HG03521 (cell line): ENCODE measurements around the gene UBE2L6.
A peak's percentile ranks its signal among the peaks of the same experiment; 100 is the strongest.

Experiments
- ATAC-seq: cut with Tn5 transposase; IDR thresholded peaks from one replicate; pipeline ENCODE4 v1.9.1; 2021; ENCODE audit warnings: mild to moderate bottlenecking, moderate library complexity; ENCODE audit not compliant: unreplicated experiment

UBE2L6 gene

DNA sequence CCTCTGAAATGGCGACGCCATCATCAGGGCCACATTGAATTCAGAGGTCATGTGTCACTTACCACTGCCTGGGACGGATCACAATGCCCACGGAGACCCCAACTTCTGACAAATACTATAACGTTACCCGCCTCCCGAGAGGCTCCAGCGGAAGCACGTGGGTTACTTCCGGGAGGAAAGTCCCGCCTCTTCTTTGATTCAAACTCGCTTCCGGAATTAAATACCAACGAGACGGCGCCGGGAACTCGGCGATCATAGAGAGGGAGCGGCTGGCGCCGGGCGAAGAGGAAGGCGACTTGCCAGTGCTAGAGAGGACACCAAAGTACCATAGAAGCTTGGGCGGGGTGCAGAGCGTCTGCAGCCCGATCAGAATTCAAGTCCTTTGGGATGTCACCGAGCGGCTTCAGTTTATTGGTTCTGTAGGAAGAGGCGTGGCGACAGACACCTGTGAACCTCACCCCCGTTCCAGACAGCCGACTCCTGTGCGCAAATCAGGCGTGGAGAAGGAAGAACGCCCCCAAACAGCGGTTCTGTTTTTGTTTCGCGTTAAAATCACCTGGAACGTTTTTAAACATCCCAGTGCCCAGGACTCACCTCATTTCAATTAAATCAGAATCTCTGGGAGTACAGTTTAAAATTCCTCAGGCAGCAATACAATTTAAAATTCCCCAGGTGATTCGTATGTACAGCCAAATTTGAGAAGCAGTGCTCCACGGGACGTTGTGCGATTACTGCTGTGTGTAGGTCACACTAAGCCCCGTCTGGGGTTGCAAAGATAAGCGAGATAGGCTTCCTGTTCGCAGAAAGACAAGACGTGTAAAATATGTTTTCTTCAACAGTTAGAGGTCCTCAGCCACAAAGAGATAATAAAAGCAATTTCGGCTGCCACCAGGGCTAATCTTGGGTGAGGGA, 36.6 kb downstream of the UBE2L6 start, which contains the start of gene TIMM10:
Gene TIMM10 (minus strand): TSS at position 159 of the 912 bp plus-strand sequence. CDS start 565 bp downstream, outside the sequence.
- peak; percentile 99 for ATAC-seq

- ATAC-seq: peak; percentile 2
Observed at GRCh38 chr11:57530215-57530595, 37.3 kb downstream of the UBE2L6 start.

GRCh38 chr11:57529012-57529411, 38.5 kb downstream of the UBE2L6 start:
- ATAC-seq: no peak

- ATAC-seq: no peak
Observed at GRCh38 chr11:57527056-57527631, 40.3 kb downstream of the UBE2L6 start.

DNA sequence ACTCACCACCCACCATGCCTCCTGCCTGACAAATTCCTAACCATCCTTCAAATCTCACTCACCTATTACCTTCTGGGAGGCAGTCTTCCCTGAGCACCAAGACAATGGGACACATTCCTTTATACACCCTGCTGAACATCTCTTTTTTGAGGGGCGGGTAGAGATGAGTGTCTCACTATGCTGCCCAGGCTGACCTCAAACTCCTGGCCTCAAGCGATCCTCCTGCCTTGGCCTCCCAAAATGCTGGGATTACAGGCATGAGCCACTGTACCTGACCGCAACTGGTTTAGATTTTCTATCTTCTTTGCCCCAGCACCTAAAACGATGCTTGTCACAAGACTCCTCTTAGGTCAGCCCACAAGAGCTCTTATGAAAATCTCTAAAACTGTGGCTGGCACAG, 44.1 kb downstream of the UBE2L6 start:
- ATAC-seq: no peak

- ATAC-seq: no peak
Observed at GRCh38 chr11:57521116-57521515, 46.4 kb downstream of the UBE2L6 start.

GRCh38 chr11:57516061-57516443, 51.4 kb downstream of the UBE2L6 start:
- no peak for ATAC-seq

DNA sequence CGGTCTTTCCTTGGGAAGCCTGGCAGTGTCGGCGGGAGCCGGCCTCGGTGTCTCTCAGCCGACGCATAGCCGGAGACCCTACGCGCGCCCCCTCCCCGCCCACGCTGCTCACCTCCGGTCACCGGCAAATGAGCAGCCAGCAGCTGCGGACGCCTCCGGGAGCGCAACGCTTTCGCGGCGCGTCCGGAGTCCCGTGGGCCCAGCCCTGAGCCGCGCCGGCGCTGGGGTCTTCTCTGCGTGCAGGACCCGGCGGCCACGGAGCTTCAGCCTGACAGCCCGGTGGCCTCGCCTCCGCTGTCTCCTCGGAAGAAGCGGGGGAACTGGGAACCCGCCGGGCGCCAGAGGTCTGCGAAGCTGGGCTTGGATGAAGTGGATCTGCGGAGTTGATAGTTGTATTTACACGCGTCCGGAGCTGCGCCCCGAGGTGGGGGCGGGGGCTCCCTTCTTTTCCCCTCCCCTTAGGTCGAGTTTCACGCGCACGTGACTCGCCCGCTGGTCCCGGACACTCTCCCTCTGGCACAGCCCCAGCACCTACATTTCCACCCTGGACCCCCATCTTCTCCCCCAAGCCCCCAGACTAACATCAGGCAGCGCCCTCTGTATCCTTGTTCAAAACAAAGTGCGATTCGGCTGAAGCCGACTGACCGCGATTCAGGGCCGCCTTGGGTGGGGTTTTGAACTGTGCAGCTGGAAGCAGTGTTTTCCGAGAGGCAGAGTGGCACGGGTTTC, 52.0 kb downstream of the UBE2L6 start, which contains the start of gene SLC43A1:
Gene SLC43A1 (minus strand): TSS at position 371 of the 729 bp plus-strand sequence. CDS start 1,591 bp downstream, outside the sequence.
- peak; percentile 32 for ATAC-seq

- peak; percentile 37 for ATAC-seq
Observed at GRCh38 chr11:57514538-57515331, 52.7 kb downstream of the UBE2L6 start.

DNA sequence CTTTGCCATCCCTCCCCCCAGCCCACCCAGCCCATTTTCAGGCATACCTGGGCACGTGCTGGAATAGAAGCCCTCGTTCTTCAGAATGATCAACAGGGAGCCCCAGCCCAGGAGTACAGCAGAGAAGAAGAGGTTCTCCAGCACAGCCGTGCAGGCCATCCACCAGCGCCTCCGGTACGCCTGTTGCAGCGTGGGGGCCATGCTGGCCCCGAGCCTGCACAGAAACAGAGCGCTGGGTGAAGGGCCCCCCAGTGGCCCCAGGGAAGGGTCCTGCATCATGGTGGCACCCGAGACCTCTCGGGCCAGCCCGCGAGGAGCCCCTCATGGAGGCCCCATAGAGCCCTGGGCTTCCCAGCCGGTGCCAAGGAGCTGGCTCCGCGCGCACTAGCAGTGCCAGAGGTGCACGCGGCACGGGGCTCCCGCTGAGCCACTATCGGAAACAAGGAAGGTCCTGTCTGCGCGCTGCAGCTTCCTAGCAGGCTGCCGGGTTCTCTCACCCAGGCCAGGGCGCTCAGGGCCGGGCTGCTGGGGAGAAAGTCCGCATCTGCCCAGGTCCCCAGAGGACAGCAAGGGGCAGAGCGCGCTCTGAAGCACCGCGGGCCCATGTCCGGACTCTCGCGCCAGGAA, 53.4 kb downstream of the UBE2L6 start:
- peak; percentile 19 for ATAC-seq

DNA sequence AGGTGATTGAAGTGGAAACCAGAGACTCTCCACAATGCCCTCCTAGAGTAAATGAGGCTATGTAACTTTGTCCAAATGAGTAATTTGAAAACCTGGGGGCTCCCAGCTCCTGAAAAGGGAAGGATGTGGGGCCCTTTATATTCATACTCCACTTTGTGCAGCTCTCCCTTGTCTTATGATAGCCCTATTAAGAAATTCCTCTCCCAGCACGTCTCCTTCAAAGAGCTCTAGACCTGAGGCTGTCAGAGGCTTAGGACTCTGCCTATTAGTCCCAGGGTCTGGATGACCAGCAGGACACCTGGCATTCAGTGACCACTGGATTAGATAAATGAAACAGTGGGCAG, 54.0 kb downstream of the UBE2L6 start:
- ATAC-seq: no peak

GRCh38 chr11:57512646-57513451, 54.6 kb downstream of the UBE2L6 start:
- no peak for ATAC-seq

DNA sequence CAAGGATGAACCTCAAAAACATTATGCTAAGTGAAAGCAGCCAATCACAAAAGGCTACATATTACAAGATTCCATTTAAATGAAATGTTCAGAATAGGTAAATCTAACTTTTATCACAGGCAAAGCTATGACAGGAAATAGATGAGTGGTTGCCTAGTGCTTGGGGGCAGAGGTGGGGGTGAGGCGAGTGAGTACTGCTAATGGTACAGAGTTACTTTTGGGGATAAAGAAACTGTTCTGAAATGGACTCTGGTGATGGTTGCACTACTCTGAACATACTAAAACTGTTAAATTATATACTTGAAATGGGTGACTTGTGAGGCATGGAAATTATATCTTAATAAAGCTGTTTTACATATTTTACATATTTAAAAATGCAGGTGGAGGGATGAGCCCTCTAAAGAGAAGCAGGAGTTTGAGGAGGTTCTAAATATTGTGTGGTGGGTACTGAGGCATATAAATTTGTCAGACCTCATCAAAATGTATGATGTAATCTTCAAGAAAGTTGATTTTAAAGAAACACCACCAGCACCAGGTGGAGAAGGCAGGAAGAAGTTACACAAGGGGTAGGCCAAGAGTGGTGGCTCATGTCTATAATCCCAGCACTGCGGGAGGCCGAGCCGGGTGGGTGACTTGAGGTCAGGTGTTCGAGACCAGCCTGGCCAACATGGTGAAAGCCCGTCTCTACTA, 55.6 kb downstream of the UBE2L6 start:
- no peak for ATAC-seq

- ATAC-seq: no peak
Observed at GRCh38 chr11:57508341-57509170, 58.9 kb downstream of the UBE2L6 start.

GRCh38 chr11:57506522-57506921, 61.0 kb downstream of the UBE2L6 start:
- no peak for ATAC-seq

DNA sequence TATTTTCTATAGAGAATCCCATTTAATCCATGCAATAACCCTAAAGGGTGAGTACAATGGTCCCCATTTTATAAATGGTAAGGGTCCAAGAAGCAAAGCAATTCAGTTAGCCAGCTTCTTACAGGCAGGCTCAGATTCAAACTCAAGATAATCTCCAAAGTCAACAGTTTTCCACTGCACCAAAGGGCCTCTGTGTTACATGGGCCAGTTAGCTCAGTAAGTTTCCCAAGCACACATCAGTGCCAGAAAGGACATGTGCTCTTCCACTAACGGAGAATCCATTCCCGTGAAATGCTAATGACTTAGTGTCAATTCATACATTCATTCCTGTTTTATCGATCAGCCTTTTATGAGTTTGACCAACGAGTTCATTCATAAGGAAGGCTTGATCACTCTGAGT, 63.0 kb downstream of the UBE2L6 start:
- ATAC-seq: no peak

GRCh38 chr11:57502870-57503269, 64.6 kb downstream of the UBE2L6 start:
- no peak for ATAC-seq

DNA sequence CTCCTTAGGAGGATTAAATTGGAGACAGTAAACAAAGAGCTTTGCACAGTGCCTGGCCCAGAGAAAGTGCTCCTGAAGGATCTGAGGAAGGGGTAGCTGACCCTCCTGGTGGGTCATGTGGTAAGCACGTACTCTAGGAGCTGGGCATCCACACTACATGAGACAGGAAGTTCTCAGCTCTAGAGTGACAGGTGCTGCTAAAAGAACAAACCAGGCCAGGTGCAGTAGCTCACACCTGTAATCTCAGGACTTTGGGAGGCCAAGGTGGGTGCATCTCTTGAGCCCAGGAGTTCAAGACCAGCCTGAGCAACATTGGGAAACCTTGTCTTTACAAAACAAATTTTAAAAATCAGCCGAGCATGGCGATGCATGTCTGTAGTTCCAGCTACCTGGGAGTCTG, 65.1 kb downstream of the UBE2L6 start:
- ATAC-seq: no peak
